Stimulated activated CD4-positive, alpha-beta T cell treated with anti-CD3 and anti-CD28 coated beads, Interleukin-4, amount 100 ng/mL, for 1 hour (primary cell): ENCODE measurements around the gene CLEC1A.
"Not testable (repeated sequence)": the region's sequence is repeated elsewhere in the genome, so short reads cannot be mapped to it uniquely, and the experiment has no call there.

ENCODE experiments used
- DNase-seq: peaks from one replicate; pipeline ENCODE4 v3.0.0-alpha.2; 2020

CLEC1A gene

DNA sequence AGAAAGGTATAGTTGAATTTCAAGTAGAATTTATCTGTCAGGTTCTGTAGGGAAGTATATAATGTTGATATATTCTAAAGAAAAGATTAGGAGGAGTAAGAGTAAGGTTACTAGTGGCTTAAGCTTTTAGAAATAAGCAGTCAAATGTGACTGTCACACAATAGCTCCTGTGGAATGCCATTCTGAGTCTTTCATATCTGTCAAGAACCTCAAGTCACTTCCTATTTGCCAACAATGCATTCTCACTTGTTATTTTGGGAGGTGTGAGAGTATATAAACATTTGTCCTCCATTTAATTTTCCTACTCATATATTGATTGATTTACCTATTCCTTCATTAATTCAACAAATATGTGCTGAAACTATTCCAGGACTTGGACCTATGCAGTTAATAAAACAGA is 56.6 kb downstream of the CLEC1A start:
- no peak for DNase-seq

DNA sequence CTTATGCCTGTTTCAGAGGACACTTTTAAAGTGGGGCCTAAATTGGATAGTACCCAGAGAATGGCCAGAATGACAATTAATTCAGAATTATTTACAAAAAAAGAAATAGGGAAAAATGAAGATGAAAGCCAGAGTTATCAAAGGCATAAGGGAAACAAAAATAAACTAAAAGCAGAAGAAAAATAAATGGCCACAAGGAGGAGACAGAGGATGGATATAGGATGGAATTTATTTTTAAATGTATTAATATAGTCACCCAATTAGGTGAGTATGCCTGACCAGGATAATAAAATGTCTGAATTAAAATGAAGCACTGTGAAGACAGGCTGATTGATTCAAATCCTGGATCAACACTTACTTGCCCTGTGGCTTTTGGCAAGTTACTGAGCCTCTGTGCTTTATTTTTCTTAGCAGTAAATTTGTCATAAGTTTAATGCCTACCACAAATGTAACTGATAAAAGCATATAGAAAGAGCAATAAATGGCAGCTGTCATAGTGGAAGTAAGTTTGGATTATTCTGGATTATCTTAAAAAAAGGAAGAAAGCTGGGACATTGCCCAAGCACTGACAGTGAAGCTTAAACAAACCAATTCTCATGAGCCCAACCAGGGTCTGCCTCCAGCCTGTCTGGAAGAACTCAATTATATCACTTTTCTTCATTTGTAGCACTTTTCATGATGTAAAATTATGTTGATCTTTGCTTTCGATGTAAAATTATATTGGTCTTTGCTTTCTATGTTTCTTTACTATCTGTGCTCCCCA is 64.8 kb downstream of the CLEC1A start:
- no peak for DNase-seq

DNA sequence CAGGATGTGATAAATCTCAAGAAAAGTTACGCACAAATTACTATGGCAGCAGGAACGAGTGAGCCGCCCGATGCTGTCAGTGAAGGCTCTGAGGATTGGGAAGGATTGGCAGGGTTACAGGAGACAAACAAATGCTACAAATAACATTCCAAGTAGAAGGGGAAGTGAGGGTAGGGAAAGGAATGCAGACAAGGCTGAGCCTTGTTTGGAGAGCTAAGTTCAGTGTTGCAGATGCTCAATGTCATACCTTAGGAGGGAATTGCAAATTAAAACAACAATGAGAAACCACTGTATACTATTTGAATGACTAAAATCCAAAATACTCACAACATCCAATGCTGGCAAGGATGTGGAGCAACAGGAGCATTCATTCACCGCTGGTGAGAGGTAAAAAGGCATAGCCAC is 67.0 kb downstream of the CLEC1A start:
- no peak for DNase-seq

DNA sequence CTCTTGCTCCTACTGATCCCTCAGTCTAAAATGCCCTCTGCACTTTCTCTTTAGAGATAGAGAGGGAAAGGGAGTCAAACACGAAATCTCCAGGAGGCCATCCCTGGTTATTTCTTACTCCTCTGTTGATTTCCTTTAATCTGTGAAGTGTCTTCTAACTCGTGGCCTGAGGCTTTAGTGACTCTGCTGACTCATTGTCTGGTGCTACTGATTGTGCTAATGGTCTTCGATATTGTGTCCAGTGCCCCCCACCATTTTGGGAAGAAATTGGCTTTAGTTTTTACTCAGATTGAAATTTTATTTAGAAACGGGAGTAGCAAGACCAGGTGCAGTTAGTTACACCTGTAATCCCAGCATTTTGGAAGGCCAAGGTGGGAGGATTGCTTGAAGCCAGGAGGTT is 67.5 kb downstream of the CLEC1A start:
- DNase-seq: no peak

DNA sequence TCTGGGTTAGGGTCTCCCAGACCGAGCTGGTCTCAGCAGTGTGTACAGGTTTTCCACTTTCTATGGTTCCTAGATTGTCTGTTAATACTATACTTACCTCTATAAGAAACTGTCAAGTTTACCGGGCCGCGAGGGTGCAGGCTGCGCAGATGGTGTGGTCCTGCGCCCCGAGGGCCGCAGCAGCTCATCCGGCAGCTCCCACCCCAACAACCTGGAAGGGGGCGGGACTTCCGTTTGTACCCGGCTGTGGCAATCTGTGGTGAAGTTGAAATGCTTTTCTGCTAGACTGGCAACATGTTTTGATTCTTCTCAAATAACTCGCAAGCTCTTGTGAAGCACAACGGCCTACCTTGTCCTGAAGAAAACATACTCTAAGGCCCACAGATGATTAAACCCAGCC is 68.3 kb downstream of the CLEC1A start, which contains the start of gene CLEC9A:
TSS of gene CLEC9A (plus strand) at position 237 of the 400 bp plus-strand sequence. CDS start 22,006 bp downstream, outside the sequence.
- DNase-seq: no peak

DNA sequence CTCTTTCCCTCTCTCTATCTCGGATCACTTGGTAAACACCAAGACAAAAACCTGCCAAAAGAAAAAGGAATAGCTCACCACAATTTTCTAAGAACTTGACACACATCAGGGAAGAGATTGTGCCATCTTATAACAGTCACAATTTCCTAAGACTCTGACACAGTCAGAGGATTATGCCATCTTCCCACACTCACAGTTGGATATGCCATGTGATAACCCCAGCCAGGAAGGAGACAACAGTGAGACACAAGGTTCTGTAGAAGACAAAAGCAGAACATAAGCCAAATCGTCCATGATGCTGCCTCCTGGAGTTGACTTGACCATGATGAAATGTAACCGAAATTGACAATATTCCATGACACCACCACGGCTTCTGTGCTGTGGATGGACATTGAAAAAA is 71.1 kb downstream of the CLEC1A start:
- DNase-seq: no peak

DNA sequence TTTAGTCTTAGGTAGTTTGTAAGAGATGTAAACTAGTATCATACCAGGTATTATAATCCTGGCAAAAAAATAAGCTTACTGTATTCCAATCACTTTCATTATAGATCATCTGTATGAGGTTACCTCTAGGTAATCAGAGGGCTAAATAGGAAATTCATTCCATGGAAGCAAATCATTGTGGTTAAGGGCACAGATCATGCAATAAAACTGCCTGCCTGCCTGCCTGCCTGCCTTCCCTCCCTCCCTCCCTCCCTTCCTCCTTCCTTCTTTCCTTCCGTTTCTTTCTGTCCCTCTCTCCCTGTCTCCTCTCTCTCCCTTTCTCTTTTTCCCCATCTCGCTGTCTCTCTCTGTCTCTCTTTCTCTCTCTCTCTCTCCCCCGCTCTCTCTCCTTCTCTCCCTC is 71.5 kb downstream of the CLEC1A start:
- DNase-seq: no peak

DNA sequence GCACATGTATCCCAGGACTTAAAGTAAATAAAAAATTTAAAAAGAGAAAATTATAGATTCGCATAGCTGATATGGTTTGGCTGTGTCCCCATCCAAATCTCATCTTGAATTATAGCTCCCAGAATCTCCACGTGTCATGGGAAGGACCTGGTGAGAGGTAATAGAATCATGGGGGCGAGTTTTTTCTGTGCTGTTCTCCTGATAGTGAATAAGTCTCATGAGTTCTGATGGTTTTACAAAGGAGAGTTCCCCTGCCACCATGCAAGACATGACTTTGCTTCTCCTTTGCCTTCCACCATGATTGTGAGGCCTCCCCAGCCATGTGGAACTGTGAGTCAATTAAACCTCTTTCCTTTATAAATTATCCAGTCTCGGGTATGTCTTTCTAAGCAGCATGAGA is 72.1 kb downstream of the CLEC1A start:
- DNase-seq: not testable (repeated sequence)

DNA sequence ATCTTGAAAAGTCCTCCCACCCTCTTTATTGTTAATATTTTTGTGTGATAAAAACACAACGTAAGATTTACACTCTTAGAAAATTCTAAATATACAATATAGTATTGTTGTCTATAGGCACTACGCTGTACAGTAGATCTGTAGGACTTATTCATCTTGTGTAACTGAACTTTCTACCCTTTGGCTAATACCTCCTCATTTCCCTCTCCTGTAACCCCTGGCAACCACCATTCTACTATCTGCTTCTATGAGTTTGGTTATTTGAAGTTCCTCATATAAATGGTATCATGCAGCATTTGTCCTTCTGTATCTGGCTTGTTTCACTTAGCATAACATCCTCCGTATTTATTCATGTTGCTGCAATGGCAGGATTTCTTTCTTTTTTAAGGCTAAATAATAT is 73.5 kb downstream of the CLEC1A start:
- no peak for DNase-seq

DNA sequence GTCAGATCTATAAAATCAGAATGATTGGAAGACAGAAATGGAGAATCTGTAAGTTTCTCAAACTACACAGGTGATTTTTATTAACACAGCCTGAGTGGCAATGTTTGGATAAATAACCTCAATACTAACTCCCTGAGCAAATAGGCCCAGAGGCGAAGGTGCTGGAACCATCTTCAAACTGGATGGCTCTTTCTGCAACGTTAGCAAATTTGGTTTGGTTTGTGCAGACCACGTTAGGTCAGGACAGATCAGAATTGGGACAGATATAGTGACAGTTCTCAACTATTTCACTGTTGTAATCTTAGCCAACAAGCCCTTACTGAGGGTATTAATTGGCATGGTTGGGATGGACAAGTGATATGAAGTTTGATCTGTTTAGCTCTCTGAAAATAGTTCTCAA is 77.4 kb downstream of the CLEC1A start:
- DNase-seq: no peak
